IMR-90 (cell line): Measurements from ENCODE around the gene GNG8. TPM values are rescaled to one million over a fixed set of nuclear protein-coding genes. Genes with fewer than 3 reads are reported as not detected.

Source experiments
- ATAC-seq: fragments of 200-7000 bp; cut with Tn5 transposase; 2 replicates; pipeline ENCODE4 v1.9.1; 2020; ENCODE audit warnings: low read depth, mild to moderate bottlenecking, moderate library complexity
- BruUV-seq: library from RNA; stranded (reverse); fragments of 400-500 nt; replicated peaks from 2 replicates; lab custom pipeline; 2021; lab: Mats Ljungman, UMichigan
- CTCF ChIA-PET: fragments of 300-600 bp; formaldehyde crosslinking; extraction: SDS; loops from one replicate; lab custom pipeline; 2021; ENCODE audit warnings: antibody characterized with exemption; lab: Yijun Ruan, JAX
- POLR2A ChIA-PET: fragments of 300-600 bp; sonication (Branson Sonifier 250); formaldehyde crosslinking; loops from one replicate; lab custom pipeline; 2022; ENCODE audit warnings: antibody characterized with exemption; ENCODE audit not compliant: unreplicated experiment; lab: Charles Lee
- DNase-seq: peaks from one replicate; pipeline ENCODE4 v3.0.0; 2013
- H2AFZ ChIP-seq: replicated peaks from 2 replicates; pipeline ENCODE3; 2013; ENCODE audit warnings: low read length, mild to moderate bottlenecking; ENCODE audit not compliant: poor library complexity
- H2AK5ac ChIP-seq: 2 replicates; pipeline ENCODE4 v1.6.1; 2013; ENCODE audit warnings: low read depth, low read length, inconsistent platforms
- H2AK9ac ChIP-seq: replicated peaks from 2 replicates; pipeline ENCODE3; 2013; ENCODE audit warnings: mild to moderate bottlenecking, low read depth, low read length, moderate library complexity; ENCODE audit not compliant: poor library complexity
- H2BK120ac ChIP-seq: 2 replicates; pipeline ENCODE4 v1.6.1; 2013; ENCODE audit warnings: low read depth, low read length, inconsistent platforms
- H2BK15ac ChIP-seq: 3 replicates; pipeline ENCODE4 v1.6.1; 2013; ENCODE audit warnings: low read depth, low read length, inconsistent platforms
- H2BK20ac ChIP-seq: 2 replicates; pipeline ENCODE4 v1.6.1; 2013; ENCODE audit warnings: low read depth, mild to moderate bottlenecking, inconsistent platforms, low read length, moderate library complexity
- H2BK5ac ChIP-seq: 2 replicates; pipeline ENCODE4 v1.6.1; 2013; ENCODE audit warnings: mild to moderate bottlenecking, low read depth, low read length, inconsistent platforms; ENCODE audit not compliant: poor library complexity, severe bottlenecking
- H3K14ac ChIP-seq: replicated peaks from 2 replicates; pipeline ENCODE4 v1.6.1; 2013; ENCODE audit warnings: low read depth, low read length, inconsistent platforms
- H3K18ac ChIP-seq: 2 replicates; pipeline ENCODE4 v1.6.1; 2013; ENCODE audit warnings: low read depth, low read length, control low read depth
- H3K23ac ChIP-seq: 2 replicates; pipeline ENCODE4 v1.6.1; 2013; ENCODE audit warnings: low read depth, low read length, inconsistent platforms
- H3K27ac ChIP-seq: 2 replicates; pipeline ENCODE4 v1.5.1; 2013; ENCODE audit warnings: mild to moderate bottlenecking, control low read depth, low read length; ENCODE audit not compliant: insufficient read depth
- H3K27me3 ChIP-seq: 2 replicates; pipeline ENCODE4 v1.6.1; 2013; ENCODE audit warnings: low read length; ENCODE audit not compliant: control insufficient read depth, insufficient read depth
- H3K36me3 ChIP-seq: 2 replicates; pipeline ENCODE4 v1.6.1; 2013; ENCODE audit warnings: low read length, mixed read lengths; ENCODE audit not compliant: control insufficient read depth, insufficient read depth
- H3K4ac ChIP-seq: 2 replicates; pipeline ENCODE4 v1.6.1; 2013; ENCODE audit warnings: low read depth, low read length, inconsistent platforms
- H3K4me1 ChIP-seq: 2 replicates; pipeline ENCODE4 v1.6.1; 2013; ENCODE audit warnings: low read length, mixed read lengths; ENCODE audit not compliant: control insufficient read depth, insufficient read depth
- H3K4me2 ChIP-seq: 2 replicates; pipeline ENCODE4 v1.6.1; 2013; ENCODE audit warnings: low read depth, mild to moderate bottlenecking, control low read depth, low read length, moderate library complexity
- H3K4me3 ChIP-seq: 2 replicates; pipeline ENCODE4 v1.5.1; 2013; ENCODE audit warnings: low read depth, mild to moderate bottlenecking, control low read depth, low read length, moderate library complexity; ENCODE audit not compliant: insufficient read depth
- H3K56ac ChIP-seq: 2 replicates; pipeline ENCODE4 v1.6.1; 2013; ENCODE audit warnings: low read length, inconsistent platforms; ENCODE audit not compliant: insufficient read depth; ENCODE audit errors: extremely low read depth
- H3K79me1 ChIP-seq, 2 experiments: 2 replicates each; pipeline ENCODE4 v1.6.1; 2013; ENCODE audit warnings: low read length in 2 of 2, inconsistent platforms in 1 of 2, low read depth in 1 of 2
- H3K9ac ChIP-seq: 2 replicates; pipeline ENCODE4 v1.6.1; 2013; ENCODE audit warnings: low read depth, low read length, control low read depth
- H3K9me1 ChIP-seq: 2 replicates; pipeline ENCODE4 v1.6.1; 2013; ENCODE audit warnings: low read length, inconsistent platforms; ENCODE audit not compliant: insufficient read depth
- H3K9me3 ChIP-seq: 2 replicates; pipeline ENCODE4 v1.6.1; 2013; ENCODE audit warnings: low read length; ENCODE audit not compliant: control insufficient read depth, insufficient read depth
- H4K20me1 ChIP-seq: 2 replicates; pipeline ENCODE4 v1.6.1; 2013; ENCODE audit warnings: low read length, inconsistent platforms; ENCODE audit not compliant: insufficient read depth
- H4K5ac ChIP-seq: 2 replicates; pipeline ENCODE4 v1.6.1; 2013; ENCODE audit warnings: mild to moderate bottlenecking, low read depth, low read length, control low read depth
- H4K8ac ChIP-seq, 2 experiments: 2 replicates each; pipeline ENCODE4 v1.6.1; 2013; ENCODE audit warnings: low read depth in 2 of 2, low read length in 2 of 2, control low read depth in 1 of 2, inconsistent platforms in 1 of 2
- H4K91ac ChIP-seq: 2 replicates; pipeline ENCODE4 v1.6.1; 2013; ENCODE audit warnings: low read depth, low read length, inconsistent platforms; ENCODE audit not compliant: insufficient read depth
- BHLHE40 ChIP-seq: fragments of 150-350 bp; IDR thresholded peaks from 2 replicates; pipeline ENCODE4 v1.6.1; 2016; ENCODE audit warnings: mild to moderate bottlenecking, low read depth, low read length
- FOS ChIP-seq: fragments of 150-350 bp; IDR thresholded peaks from 2 replicates; pipeline ENCODE4 v1.6.1; 2016; ENCODE audit warnings: low read depth, low read length
- MAFK ChIP-seq: IDR thresholded peaks from 2 replicates; pipeline ENCODE4 v1.6.1; 2012; ENCODE audit warnings: low read depth, low read length, improper control_type of control experiment
- MXI1 ChIP-seq: IDR thresholded peaks from 2 replicates; pipeline ENCODE4 v1.6.1; 2012; ENCODE audit warnings: low read depth, mild to moderate bottlenecking, low read length, moderate library complexity, borderline replicate concordance
- RAD21 ChIP-seq: IDR thresholded peaks from 2 replicates; pipeline ENCODE4 v1.6.1; 2012; ENCODE audit warnings: low read length, improper control_type of control experiment
- RCOR1 ChIP-seq: IDR thresholded peaks from 2 replicates; pipeline ENCODE4 v1.6.1; 2012; ENCODE audit warnings: mild to moderate bottlenecking, low read length, improper control_type of control experiment; ENCODE audit not compliant: insufficient replicate concordance
- WGBS, 2 experiments: methylation state at CpG; one replicate each; pipeline versions ENCODE4 v1.1.5 to v1.1.7; 2013; ENCODE audit warnings: missing lambda C conversion rate in 2 of 2; ENCODE audit not compliant: insufficient read length in 1 of 2; ENCODE audit errors: extremely low coverage in 2 of 2; 5-methylcytosine and 5-hydroxymethylcytosine counted together
- dilution Hi-C: fragments of 300-500 bp; cut with HindIII; formaldehyde crosslinking; loops from one replicate; pipeline ENCODE4 v1.14.3; 2018; ENCODE audit warnings: low sequenced_read_pairs; ENCODE audit not compliant: unreplicated experiment
- in situ Hi-C: fragments of 300-500 bp; cut with MboI; formaldehyde crosslinking; loops from 3 replicates; pipeline ENCODE4 v1.14.3; 2019; ENCODE audit warnings: low sequenced_read_pairs, inconsistent platforms, mixed read lengths
- intact Hi-C: fragments of 100-400 bp; cut with micrococcal nuclease; formaldehyde crosslinking; loops from 2 replicates; pipeline ENCODE4 v1.10.0; 2022
- polyA plus RNA-seq, 3 experiments: library from polyadenylated mRNA; depleted of rRNA; stranded (reverse); fragments of >200 nt; gene quantifications; 2 replicates each; pipeline ENCODE4 v1.2.3, GENCODE V29; 2012; ENCODE audit warnings: low replicate concordance in 1 of 3
- total RNA-seq: library from RNA; depleted of rRNA; stranded (reverse); fragments of >200 nt; gene quantifications from 2 replicates; pipeline ENCODE4 v1.2.3, GENCODE V29; 2012
- TF ChIP-seq, protein P1 (sequence below): fragments of 150-350 bp; IDR thresholded peaks from 2 replicates; pipeline ENCODE4 v1.6.1; 2017; ENCODE audit warnings: mild to moderate bottlenecking, antibody characterized with exemption, low read length, low read depth
- TF ChIP-seq, protein P2 (sequence below): fragments of 150-350 bp; IDR thresholded peaks from 2 replicates; pipeline ENCODE4 v1.6.1; 2016; ENCODE audit warnings: low read depth, mild to moderate bottlenecking, low read length, moderate library complexity, borderline replicate concordance

Gene GNG8
- total and polyA plus RNA-seq, 2 of the 4 experiments (the other 2 are of a cell fraction), result not detected

DNA sequence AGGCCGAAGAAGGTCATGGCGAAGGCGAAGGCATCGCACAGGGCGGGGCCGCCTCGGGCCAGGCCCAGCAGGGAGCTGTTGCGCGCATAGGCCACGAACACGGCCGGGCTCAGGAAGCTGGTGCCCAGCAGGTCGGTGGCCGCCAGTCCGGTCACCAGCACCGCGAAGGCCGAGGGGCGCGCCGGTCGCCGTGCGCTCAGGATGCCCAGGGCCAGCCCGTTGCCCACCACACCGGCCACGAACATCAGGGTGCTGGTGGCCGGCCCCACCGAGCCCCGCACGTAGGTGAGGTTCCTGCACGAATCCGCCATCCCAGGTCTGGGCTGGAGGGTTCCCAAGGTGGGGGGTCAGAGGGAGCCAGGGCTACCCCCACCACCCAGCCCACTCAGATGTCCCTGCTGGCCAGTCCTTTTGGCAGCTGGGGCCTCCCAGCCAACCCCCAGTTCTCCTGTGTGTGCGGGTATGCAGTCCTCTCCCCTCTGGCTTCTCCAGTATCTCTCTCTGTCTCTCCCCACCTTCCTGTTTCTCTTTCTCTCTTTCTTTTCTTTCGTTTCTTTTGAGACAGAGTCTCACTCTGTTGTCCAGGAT is 12.0 kb downstream of the GNG8 start:
- TF ChIP-seq RAD21 (no peak), RCOR1 (no peak), MAFK (no peak), FOS (no peak), BHLHE40 (no peak), MXI1 (no peak)
- TF ChIP-seq, protein P1, sequence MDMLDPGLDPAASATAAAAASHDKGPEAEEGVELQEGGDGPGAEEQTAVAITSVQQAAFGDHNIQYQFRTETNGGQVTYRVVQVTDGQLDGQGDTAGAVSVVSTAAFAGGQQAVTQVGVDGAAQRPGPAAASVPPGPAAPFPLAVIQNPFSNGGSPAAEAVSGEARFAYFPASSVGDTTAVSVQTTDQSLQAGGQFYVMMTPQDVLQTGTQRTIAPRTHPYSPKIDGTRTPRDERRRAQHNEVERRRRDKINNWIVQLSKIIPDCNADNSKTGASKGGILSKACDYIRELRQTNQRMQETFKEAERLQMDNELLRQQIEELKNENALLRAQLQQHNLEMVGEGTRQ, result no peak
- TF ChIP-seq, protein P2, sequence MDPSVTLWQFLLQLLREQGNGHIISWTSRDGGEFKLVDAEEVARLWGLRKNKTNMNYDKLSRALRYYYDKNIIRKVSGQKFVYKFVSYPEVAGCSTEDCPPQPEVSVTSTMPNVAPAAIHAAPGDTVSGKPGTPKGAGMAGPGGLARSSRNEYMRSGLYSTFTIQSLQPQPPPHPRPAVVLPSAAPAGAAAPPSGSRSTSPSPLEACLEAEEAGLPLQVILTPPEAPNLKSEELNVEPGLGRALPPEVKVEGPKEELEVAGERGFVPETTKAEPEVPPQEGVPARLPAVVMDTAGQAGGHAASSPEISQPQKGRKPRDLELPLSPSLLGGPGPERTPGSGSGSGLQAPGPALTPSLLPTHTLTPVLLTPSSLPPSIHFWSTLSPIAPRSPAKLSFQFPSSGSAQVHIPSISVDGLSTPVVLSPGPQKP, result no peak
- Histone ChIP-seq H3K4me1 (peaks cover 38% of the 10 kb centered on the region), H3K9ac (no peak overlapping the region), H4K20me1 (0 out of 2 replicates have a peak, but pooled peaks cover 6% of the 10 kb centered on the region), H2BK5ac (no peak overlapping the region), H4K5ac (peak overlapping the region; percentile 28; the same call in 1 of the 2 replicates), H3K79me1 (peaks cover 0 to 23% of the 10 kb centered on the region in 2 experiments; a peak in 1 of 4 replicates), H2BK15ac (0 out of 3 replicates have a peak overlapping the region, but pooled peaks have one; percentile 99), H3K36me3 (no peaks in the 10 kb centered on the region), H3K14ac (peak overlapping the region; percentile 99), H4K91ac (no peak overlapping the region; the same call in 1 of the 2 replicates), H2AK9ac (peak overlapping the region; percentile 82), H2AK5ac (peak overlapping the region; percentile 99; the same call in 1 of the 2 replicates), H2BK120ac (peak overlapping the region; percentile 49; the same call in 1 of the 2 replicates), H3K27me3 (no peaks in the 10 kb centered on the region), H3K18ac (no peak overlapping the region), H3K4me3 (no peak overlapping the region), H2BK20ac (no peak overlapping the region), H3K9me3 (no peaks in the 10 kb centered on the region), H3K4me2 (0 out of 2 replicates have a peak overlapping the region, but pooled peaks have one; percentile 20), H3K27ac (no peak overlapping the region), H3K4ac (peak overlapping the region; percentile 66), H3K23ac (no peak overlapping the region), H3K9me1 (peaks cover 25% of the 10 kb centered on the region), H4K8ac (peak overlapping the region; percentile 9 to 23; a peak in 2 of 4 replicates), H2AFZ (peak overlapping the region; percentile 16), H3K56ac (0 out of 2 replicates have a peak overlapping the region, but pooled peaks have one; percentile 10)
- intact Hi-C loops, result no loop called here
- ChIA-PET CTCF (interaction anchor here (0.9 kb wide), 2 partner anchors 37 to 39 kb away, joined by 3 to 4 read pairs; partner anchors contain the start of gene DACT3), POLR2A (no interaction called here)
- BruUV-seq, result no TSS peak
- 97% methylated on average over 7 of the region's 35 CpGs; no CpG with 5 or more reads in 1 of the 2 experiments for WGBS, 2 experiments
- no peak for ATAC-seq
- dilution Hi-C loops, result no loop called here
- DNase-seq, result no peak
- in situ Hi-C loops, result no loop called here
